Mammary epithelial cell (primary cell): ENCODE measurements around the gene HELT.
"Not testable (repeated sequence)": the region's sequence is repeated elsewhere in the genome, so short reads cannot be mapped to it uniquely, and the experiment has no call there.

Source experiments
- EZH2 ChIP-seq: IDR thresholded peaks from 2 replicates; pipeline ENCODE4 v1.6.1; 2012; ENCODE audit warnings: low read length, inconsistent platforms, borderline replicate concordance
- TF ChIP-seq, protein P1 (sequence below), 2 donors: IDR thresholded peaks in 1 of 2; conservative IDR thresholded peaks in 1 of 2; 2 replicates each; pipeline ENCODE4 v1.5.1; 2011 to 2012; ENCODE audit warnings: inconsistent platforms in 2 of 2, low read length in 2 of 2, mild to moderate bottlenecking in 2 of 2, control low read depth in 1 of 2, low read depth in 1 of 2; ENCODE audit not compliant: insufficient read depth in 1 of 2; ENCODE audit errors: extremely low read depth in 1 of 2

DNA sequence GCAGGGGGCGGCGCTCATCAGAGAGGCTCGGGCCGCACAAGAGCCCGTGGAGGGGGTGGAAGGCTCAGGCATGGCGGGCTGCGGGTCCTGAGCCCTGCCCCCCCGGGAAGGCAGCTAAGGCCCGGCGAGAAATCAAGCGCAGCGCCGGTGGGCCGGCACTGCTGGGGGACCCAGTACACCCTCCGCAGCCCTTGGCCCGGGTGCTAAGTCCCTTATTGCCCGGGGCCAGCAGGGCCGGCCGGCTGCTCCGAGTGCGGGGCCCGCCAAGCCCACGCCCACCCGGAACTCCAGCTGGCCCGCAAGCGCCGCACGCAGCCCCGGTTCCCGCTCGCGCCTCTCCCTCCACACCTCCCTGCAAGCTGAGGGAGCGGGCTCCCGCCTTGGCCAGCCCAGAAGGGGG, 28.2 kb upstream of the HELT start:
- TF ChIP-seq, protein P1, sequence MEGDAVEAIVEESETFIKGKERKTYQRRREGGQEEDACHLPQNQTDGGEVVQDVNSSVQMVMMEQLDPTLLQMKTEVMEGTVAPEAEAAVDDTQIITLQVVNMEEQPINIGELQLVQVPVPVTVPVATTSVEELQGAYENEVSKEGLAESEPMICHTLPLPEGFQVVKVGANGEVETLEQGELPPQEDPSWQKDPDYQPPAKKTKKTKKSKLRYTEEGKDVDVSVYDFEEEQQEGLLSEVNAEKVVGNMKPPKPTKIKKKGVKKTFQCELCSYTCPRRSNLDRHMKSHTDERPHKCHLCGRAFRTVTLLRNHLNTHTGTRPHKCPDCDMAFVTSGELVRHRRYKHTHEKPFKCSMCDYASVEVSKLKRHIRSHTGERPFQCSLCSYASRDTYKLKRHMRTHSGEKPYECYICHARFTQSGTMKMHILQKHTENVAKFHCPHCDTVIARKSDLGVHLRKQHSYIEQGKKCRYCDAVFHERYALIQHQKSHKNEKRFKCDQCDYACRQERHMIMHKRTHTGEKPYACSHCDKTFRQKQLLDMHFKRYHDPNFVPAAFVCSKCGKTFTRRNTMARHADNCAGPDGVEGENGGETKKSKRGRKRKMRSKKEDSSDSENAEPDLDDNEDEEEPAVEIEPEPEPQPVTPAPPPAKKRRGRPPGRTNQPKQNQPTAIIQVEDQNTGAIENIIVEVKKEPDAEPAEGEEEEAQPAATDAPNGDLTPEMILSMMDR (conservative IDR thresholded peaks at IDR 0.05 in 1 of 2, IDR thresholded peaks at IDR 0.05 in 1 of 2; ENCODE audit: extremely low read depth in 1 of 2, insufficient read depth in 1 of 2, low read depth in 1 of 2, low read length in 2 of 2): not testable (repeated sequence)
- TF ChIP-seq EZH2: not testable (repeated sequence)
